WERI-Rb-1 (cell line): Measurements from ENCODE around the gene IL9R.
"Not testable (repeated sequence)": the region's sequence is repeated elsewhere in the genome, so short reads cannot be mapped to it uniquely, and the experiment has no call there.

Experiments
- DNase-seq: peaks from one replicate; pipeline ENCODE4 v3.0.0-alpha.2; 2020
- H3K27ac ChIP-seq: fragments of 250-450 bp; sonication (Bioruptor Pico); 2 replicates; pipeline ENCODE4 v1.5.1; 2020; ENCODE audit warnings: mild to moderate bottlenecking, moderate library complexity
- H3K27me3 ChIP-seq: fragments of 250-450 bp; sonication (Bioruptor Pico); 2 replicates; pipeline ENCODE4 v1.5.1; 2021; ENCODE audit warnings: mild to moderate bottlenecking, low read depth, moderate library complexity; ENCODE audit not compliant: insufficient read depth, severe bottlenecking
- H3K36me3 ChIP-seq: fragments of 250-450 bp; sonication (Bioruptor Pico); 2 replicates; pipeline ENCODE4 v1.5.1; 2020; ENCODE audit warnings: mild to moderate bottlenecking, moderate library complexity
- H3K4me3 ChIP-seq: 2 replicates; pipeline ENCODE4 v1.5.1; 2011; ENCODE audit warnings: low read depth, mild to moderate bottlenecking, control low read depth, low read length
- H3K9me3 ChIP-seq: fragments of 250-450 bp; sonication (Bioruptor Pico); 2 replicates; pipeline ENCODE4 v1.5.1; 2021; ENCODE audit warnings: mild to moderate bottlenecking, moderate library complexity; ENCODE audit not compliant: severe bottlenecking
- CTCF ChIP-seq: IDR thresholded peaks from 2 replicates; pipeline ENCODE4 v1.5.1; 2011; ENCODE audit warnings: low read depth, mild to moderate bottlenecking, control low read depth, inconsistent platforms, low read length

The IL9R gene

GRCh38 chrX:155998761-155999510, 1.4 kb downstream of the IL9R start:
- H3K27ac ChIP-seq: no peak overlapping the region
- DNase-seq: no peak
- no peaks in the 10 kb centered on the region for H3K27me3 ChIP-seq
- H3K36me3 ChIP-seq: no peaks in the 10 kb centered on the region
- no peak for TF ChIP-seq CTCF
- H3K4me3 ChIP-seq: no peak overlapping the region
- H3K9me3 ChIP-seq: no peaks in the 10 kb centered on the region

GRCh38 chrX:155999751-156000150, 2.3 kb downstream of the IL9R start:
- not testable (repeated sequence) for H3K9me3 ChIP-seq

GRCh38 chrX:156000361-156000926, 2.9 kb downstream of the IL9R start:
- Histone ChIP-seq H3K27ac (no peak overlapping the region), H3K27me3 (no peaks in the 10 kb centered on the region), H3K4me3 (no peak overlapping the region), H3K9me3 (no peaks in the 10 kb centered on the region), H3K36me3 (no peaks in the 10 kb centered on the region)
- TF ChIP-seq CTCF: no peak
- DNase-seq: no peak

More at GRCh38 chrX:155999751-156000150, 2.3 kb downstream of the IL9R start:
- H3K4me3 ChIP-seq, H3K27me3 ChIP-seq, DNase-seq, H3K36me3 ChIP-seq, H3K27ac ChIP-seq: not testable (repeated sequence)

- no peak for DNase-seq
- H3K36me3 ChIP-seq: no peaks in the 10 kb centered on the region
- no peaks in the 10 kb centered on the region for H3K9me3 ChIP-seq
- no peak overlapping the region for H3K27ac ChIP-seq
- no peaks in the 10 kb centered on the region for H3K27me3 ChIP-seq
- no peak overlapping the region for H3K4me3 ChIP-seq
- TF ChIP-seq CTCF: no peak
Observed at GRCh38 chrX:156001001-156001666, 3.6 kb downstream of the IL9R start.

- H3K36me3 ChIP-seq: no peaks in the 10 kb centered on the region
- H3K27me3 ChIP-seq: no peaks in the 10 kb centered on the region
- H3K27ac ChIP-seq: no peak overlapping the region
- H3K4me3 ChIP-seq: no peak overlapping the region
- no peak for TF ChIP-seq CTCF
- no peak for DNase-seq
- no peaks in the 10 kb centered on the region for H3K9me3 ChIP-seq
Observed at GRCh38 chrX:156001667-156002021, 4.1 kb downstream of the IL9R start.

GRCh38 chrX:156002507-156002906, 5.0 kb downstream of the IL9R start:
- Histone ChIP-seq H3K4me3 (no peak overlapping the region), H3K27ac (no peak overlapping the region), H3K36me3 (no peaks in the 10 kb centered on the region), H3K9me3 (no peaks in the 10 kb centered on the region), H3K27me3 (no peaks in the 10 kb centered on the region)
- no peak for TF ChIP-seq CTCF
- DNase-seq: no peak
